HepG2 (cell line): ENCODE results near the gene ZNF683. TPM values are rescaled to one million over a fixed set of nuclear protein-coding genes. Genes with fewer than 3 reads are reported as not detected.

Experiments used
- ATAC-seq: fragments of 200-7000 bp; cut with Tn5 transposase; 3 replicates; pipeline ENCODE4 v1.9.1; 2020; ENCODE audit warnings: mild to moderate bottlenecking, moderate library complexity
- BruUV-seq: library from RNA; stranded (reverse); fragments of 400-500 nt; replicated peaks from 2 replicates; lab custom pipeline; 2021; lab: Mats Ljungman, UMichigan
- CTCF ChIA-PET: fragments of 300-600 bp; formaldehyde crosslinking; extraction: SDS; loops from one replicate; lab custom pipeline; 2021; ENCODE audit warnings: low total read pairs, inconsistent platforms, low intra/inter-chr PET ratio; lab: Yijun Ruan, JAX
- POLR2A ChIA-PET: fragments of 350-600 bp; sonication (Branson Sonifier 250); formaldehyde crosslinking; loops from one replicate; lab custom pipeline; 2020; ENCODE audit warnings: antibody characterized with exemption, inconsistent platforms; lab: Yijun Ruan, JAX
- DNase-seq: peaks from one replicate; pipeline ENCODE4 v3.0.0-alpha.2; 2015; ENCODE audit warnings: low spot score
- FAIRE-seq: peaks from 3 replicates; lab custom pipeline; 2011; peaks lifted over from hg19 to GRCh38; lab: Jason Lieb, UNC
- H2AFZ ChIP-seq: one replicate; pipeline ENCODE4 v1.6.1; 2011; ENCODE audit warnings: low read length, inconsistent platforms
- H3K27ac ChIP-seq: fragments of 300-600 bp; 3 replicates; pipeline ENCODE4 v1.8.0; 2011; ENCODE audit warnings: mixed run types, mild to moderate bottlenecking, mixed read lengths, low read length, inconsistent platforms; ENCODE audit not compliant: insufficient read depth; ENCODE audit errors: extremely low read length
- H3K27me3 ChIP-seq, 2 experiments: fragments of 200-600 bp in 1 of 2; 2 replicates in 1 of 2; 3 replicates in 1 of 2; pipeline versions ENCODE4 v1.6.0 to v1.8.0; 2011; ENCODE audit warnings: low read length in 2 of 2, mild to moderate bottlenecking in 2 of 2, moderate library complexity in 2 of 2, inconsistent platforms in 1 of 2; ENCODE audit not compliant: insufficient read depth in 2 of 2, control insufficient read depth in 1 of 2
- H3K36me3 ChIP-seq, 2 experiments: fragments of 200-600 bp in 1 of 2; replicated peaks in 1 of 2; 2 replicates in 1 of 2; 3 replicates in 1 of 2; pipeline versions ENCODE4 v1.5.1 to v1.8.0; 2011; ENCODE audit warnings: low read length in 2 of 2, inconsistent platforms in 1 of 2; ENCODE audit not compliant: insufficient read depth in 2 of 2, control insufficient read depth in 1 of 2
- H3K4me1 ChIP-seq: 2 replicates; pipeline ENCODE4 v1.5.1; 2012; ENCODE audit warnings: low read length, inconsistent platforms; ENCODE audit not compliant: insufficient read depth
- H3K4me2 ChIP-seq: 2 replicates; pipeline ENCODE4 v1.6.0; 2011; ENCODE audit warnings: low read depth, low read length, inconsistent platforms
- H3K4me3 ChIP-seq, 3 experiments: fragments of 200-600 bp in 1 of 3; sonication (generic), shearing (Covaris generic) in 1 of 3; replicated peaks in 1 of 3; 2 replicates each; pipeline ENCODE4 v1.5.1; 2011 to 2016; ENCODE audit warnings: low read length in 3 of 3, inconsistent platforms in 2 of 3, low read depth in 2 of 3, mild to moderate bottlenecking in 2 of 3, control low read depth in 1 of 3, mixed read lengths in 1 of 3; ENCODE audit not compliant: insufficient read depth in 1 of 3
- H3K79me2 ChIP-seq: one replicate; pipeline ENCODE4 v1.6.1; 2011; ENCODE audit warnings: low read length, inconsistent platforms; ENCODE audit not compliant: insufficient read depth
- H3K9ac ChIP-seq: 2 replicates; pipeline ENCODE4 v1.6.0; 2011; ENCODE audit warnings: mild to moderate bottlenecking, low read depth, low read length, inconsistent platforms; ENCODE audit not compliant: insufficient read depth
- H3K9me3 ChIP-seq: 2 replicates; pipeline ENCODE4 v1.5.1; 2012; ENCODE audit warnings: mild to moderate bottlenecking, low read length
- H4K20me1 ChIP-seq: 2 replicates; pipeline ENCODE4 v1.6.0; 2011; ENCODE audit warnings: inconsistent platforms, mild to moderate bottlenecking, low read length, moderate library complexity; ENCODE audit not compliant: insufficient read depth
- CENPT ChIP-seq: sonication (generic); formaldehyde crosslinking; IDR thresholded peaks from 2 replicates; pipeline ENCODE4 v1.8.0; 2022; ENCODE audit warnings: low read depth, mild to moderate bottlenecking, moderate library complexity, missing genetic modification reagents
- EED ChIP-seq: sonication (generic); formaldehyde crosslinking; IDR thresholded peaks from 2 replicates; pipeline ENCODE4 v1.5.0; 2020; ENCODE audit warnings: mild to moderate bottlenecking, missing genetic modification reagents
- GFI1 ChIP-seq: sonication (generic); formaldehyde crosslinking; IDR thresholded peaks from 2 replicates; pipeline ENCODE4 v1.5.0; 2020; ENCODE audit warnings: missing genetic modification reagents, mild to moderate bottlenecking, borderline replicate concordance
- GLMP ChIP-seq: sonication (generic); formaldehyde crosslinking; IDR thresholded peaks from 2 replicates; pipeline ENCODE4 v1.9.0; 2021; ENCODE audit warnings: missing genetic modification reagents, mild to moderate bottlenecking, borderline replicate concordance
- SMAD3 ChIP-seq: sonication (generic); formaldehyde crosslinking; IDR thresholded peaks from 2 replicates; pipeline ENCODE4 v1.4.0; 2020; ENCODE audit warnings: missing genetic modification reagents
- SUZ12 ChIP-seq: fragments of 150-350 bp; IDR thresholded peaks from 2 replicates; pipeline ENCODE4 v1.6.1; 2014; ENCODE audit warnings: low read depth, low read length
- ZNF30 ChIP-seq: sonication (generic); formaldehyde crosslinking; IDR thresholded peaks from 2 replicates; pipeline ENCODE4 v1.5.0; 2020; ENCODE audit warnings: mild to moderate bottlenecking, missing genetic modification reagents
- ZNF605 ChIP-seq: sonication (generic); formaldehyde crosslinking; IDR thresholded peaks from 2 replicates; pipeline ENCODE4 v1.8.0; 2022; ENCODE audit warnings: mild to moderate bottlenecking, missing genetic modification reagents
- ZNF670 ChIP-seq: sonication (generic); formaldehyde crosslinking; IDR thresholded peaks from 2 replicates; pipeline ENCODE4 v1.8.0; 2022; ENCODE audit warnings: mild to moderate bottlenecking, missing genetic modification reagents, borderline replicate concordance
- WGBS: methylation state at CpG from one replicate; pipeline ENCODE4 v1.1.6; 2017; ENCODE audit warnings: low lambda C conversion rate; 5-methylcytosine and 5-hydroxymethylcytosine counted together
- in situ Hi-C: cut with HindIII; loops from 2 replicates; pipeline ENCODE4 v1.10.0; 2017; ENCODE audit warnings: low pct_unique_long_range_greater_than_20kb; ENCODE audit not compliant: extremely low pct_ligation_motif_present
- intact Hi-C: fragments of 100-400 bp; cut with micrococcal nuclease; formaldehyde crosslinking; loops from one replicate; pipeline ENCODE4 v1.10.0; 2022; ENCODE audit not compliant: unreplicated experiment
- polyA plus RNA-seq, 8 experiments: library from polyadenylated mRNA; depleted of rRNA in 3 of 8; stranded (reverse) in 7 of 8; unstranded in 1 of 8; fragments of >200 nt; fragmentation: Illumina TruSeq in 4 of 8; extraction: Trizol in 4 of 8; gene quantifications; 2 replicates each; pipeline versions ENCODE4 v1.2.1 to v1.2.3, GENCODE V29; 2011 to 2016; ENCODE audit warnings: low read depth in 4 of 8, missing spikeins in 1 of 8, mixed read lengths in 1 of 8; ENCODE audit not compliant: insufficient read depth in 1 of 8
- total RNA-seq, 5 experiments: library from RNA; depleted of rRNA; stranded (reverse); fragments of >200 nt; fragmentation: Illumina TruSeq; extraction: Trizol; gene quantifications; 2 replicates each; pipeline ENCODE4 v1.2.3, GENCODE V29; 2016; ENCODE audit warnings: low read depth in 1 of 5

The ZNF683 gene
- total and polyA plus RNA-seq, 2 of the 13 experiments (the other 11 are each of a cell fraction or from before 2014, with no cell fraction given), result not detected

GRCh38 chr1:26373281-26373680, 731 bp upstream of the ZNF683 start:
- WGBS, result 33% methylated on average over 4 of the region's 4 CpGs
- Histone ChIP-seq H2AFZ (no peak overlapping the region), H3K79me2 (no peaks in the 10 kb centered on the region), H3K36me3 (no peaks in the 10 kb centered on the region; a peak in 1 of 5 replicates), H3K27me3 (peaks cover 2 to 7% of the 10 kb centered on the region in 2 experiments; a peak in 2 of 5 replicates), H4K20me1 (no peaks in the 10 kb centered on the region), H3K4me2 (no peak overlapping the region), H3K27ac (no peak overlapping the region), H3K4me1 (no peaks in the 10 kb centered on the region), H3K9ac (no peak overlapping the region), H3K9me3 (no peaks in the 10 kb centered on the region), H3K4me3 (no peak overlapping the region)
- ATAC-seq (no peak), FAIRE-seq (no peak), DNase-seq (no peak)
- CTCF ChIA-PET, result no interaction called here
- POLR2A ChIA-PET, result interaction anchor here (1.0 kb wide), 1 partner anchor 22 kb away, joined by 3 read pairs; no protein-coding TSS in a partner anchor
- TF ChIP-seq SMAD3 (CRISPR knock-in tag), result no peak
- TF ChIP-seq ZNF670 (CRISPR knock-in tag), result no peak
- no peak for TF ChIP-seq EED (CRISPR knock-in tag)
- no peak for TF ChIP-seq GFI1 (CRISPR knock-in tag)
- TF ChIP-seq ZNF30 (CRISPR knock-in tag), result no peak
- TF ChIP-seq ZNF605 (CRISPR knock-in tag), result no peak
- TF ChIP-seq SUZ12, result no peak
- no peak for TF ChIP-seq CENPT (CRISPR knock-in tag)
- TF ChIP-seq GLMP (CRISPR knock-in tag), result no peak
- in situ Hi-C loops, result no loop called here
- BruUV-seq, result no TSS peak
- intact Hi-C loops, result no loop called here
